Stimulated activated naive CD4-positive, alpha-beta T cell treated with Interleukin-2 at 50 U/mL for 16 hours (primary cell): Measurements from ENCODE around the gene JMJD1C.
"Not testable (repeated sequence)": the region's sequence is repeated elsewhere in the genome, so short reads cannot be mapped to it uniquely, and the experiment has no call there.

ENCODE experiments used
- DNase-seq: peaks from one replicate; lab custom pipeline; 2025; lab: John Stamatoyannopoulos, UW

The JMJD1C gene

GRCh38 chr10:63165249-63165648 is 300.5 kb downstream of the JMJD1C start:
- DNase-seq = no peak

GRCh38 chr10:63164166-63164623 is 301.6 kb downstream of the JMJD1C start:
- no peak for DNase-seq

DNA sequence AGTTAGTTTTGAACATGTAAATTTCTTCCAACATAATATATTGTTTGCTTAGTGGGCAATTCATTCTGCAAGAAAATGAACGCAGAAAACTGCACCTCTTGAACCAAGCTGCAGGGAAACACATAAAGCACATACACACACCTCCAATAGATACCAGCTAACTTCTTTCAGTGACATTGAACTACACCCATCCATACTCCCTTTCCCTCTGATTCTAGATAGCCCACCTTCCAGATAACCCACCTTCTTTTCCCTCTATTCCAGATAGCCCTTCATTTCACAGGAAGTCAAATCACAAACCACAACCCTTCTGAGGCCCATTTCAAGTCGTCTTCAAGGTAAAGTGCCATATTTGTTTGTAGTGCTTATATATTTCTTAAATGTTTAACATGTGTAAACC is 304.2 kb downstream of the JMJD1C start:
- no peak for DNase-seq

DNA sequence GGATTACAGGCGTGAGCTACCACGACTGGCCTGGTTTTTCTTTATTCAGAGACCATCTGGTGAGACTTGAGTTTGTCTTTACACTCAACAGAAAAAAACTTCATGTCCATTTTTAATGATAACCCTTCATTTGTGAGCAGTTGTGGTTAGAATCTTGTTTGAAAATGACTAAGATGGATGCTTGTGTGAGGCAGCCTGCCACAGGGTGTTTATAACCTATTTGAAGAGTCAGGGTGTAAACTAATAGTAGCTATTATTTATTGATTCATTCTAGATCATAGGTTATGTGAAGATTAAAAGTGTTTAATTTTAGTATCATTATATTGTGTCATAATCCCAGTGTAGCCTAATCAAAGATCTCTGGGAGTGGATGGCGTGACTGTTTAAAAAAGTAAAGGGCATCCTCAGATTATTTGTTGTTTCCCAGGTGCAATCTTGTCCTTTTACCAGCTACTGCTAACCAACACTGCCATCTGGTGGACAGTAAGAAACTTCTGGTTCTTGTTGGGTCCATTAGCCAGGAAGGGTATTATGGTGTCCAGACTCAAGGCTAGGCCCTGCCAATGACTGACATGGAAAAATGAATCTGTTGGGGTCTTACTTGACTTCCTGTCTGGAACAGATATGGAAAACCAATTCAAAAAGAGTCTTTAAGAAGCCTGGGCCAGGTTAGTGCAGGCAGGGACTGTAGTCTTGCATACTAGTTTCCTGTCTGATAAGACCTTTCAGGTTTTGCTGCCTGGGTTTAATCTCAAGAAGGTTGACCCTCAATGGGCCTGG is 307.7 kb downstream of the JMJD1C start:
- no peak for DNase-seq

- DNase-seq = no peak
Measured at GRCh38 chr10:63156236-63156635, 309.5 kb downstream of the JMJD1C start.

- DNase-seq = no peak
Measured at GRCh38 chr10:63155388-63156020, 310.3 kb downstream of the JMJD1C start.

- DNase-seq = no peak
Measured at GRCh38 chr10:63154546-63155387, 311.0 kb downstream of the JMJD1C start.

- DNase-seq = not testable (repeated sequence)
Measured at GRCh38 chr10:63153868-63154545, 311.8 kb downstream of the JMJD1C start.

DNA sequence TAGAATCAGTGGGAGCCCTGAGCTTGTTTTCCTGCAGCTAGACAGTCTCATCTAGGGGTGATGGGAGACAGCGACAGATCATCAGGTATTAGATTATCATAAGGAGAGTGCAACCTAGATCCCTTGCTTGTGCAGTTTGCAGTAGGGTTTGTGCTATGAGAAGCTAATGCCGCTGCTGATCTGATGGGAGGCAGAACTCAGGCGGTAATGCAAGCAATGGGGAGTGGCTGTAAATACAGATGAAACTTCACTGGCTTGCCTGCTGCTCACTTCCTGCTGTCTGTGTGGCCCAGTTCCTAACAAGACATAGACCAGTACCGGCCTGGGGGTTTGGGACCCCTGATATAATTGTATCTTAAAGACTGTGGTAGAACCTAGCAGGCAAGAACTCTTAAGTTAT is 315.0 kb downstream of the JMJD1C start:
- no peak for DNase-seq

DNA sequence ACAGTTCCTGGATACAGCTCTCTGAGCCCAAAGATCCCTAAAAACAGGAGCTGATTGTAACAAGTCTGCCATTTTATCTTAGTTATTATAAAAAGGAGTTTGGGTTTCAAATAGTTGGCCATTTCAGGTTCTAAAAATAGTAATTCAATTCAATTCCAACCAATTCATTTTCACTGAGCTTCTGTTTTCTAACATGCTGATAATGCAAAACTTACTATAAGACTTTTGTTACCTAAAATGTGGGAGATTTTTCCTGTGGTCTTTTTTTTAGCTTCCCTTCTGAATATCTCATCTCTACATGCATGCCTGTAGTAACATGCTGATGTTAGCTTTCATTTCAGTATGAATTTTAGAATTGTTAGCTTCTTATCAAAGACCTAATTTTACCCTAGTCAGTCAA is 319.3 kb downstream of the JMJD1C start:
- DNase-seq = no peak

GRCh38 chr10:63145782-63146181 is 320.0 kb downstream of the JMJD1C start:
- no peak for DNase-seq

- DNase-seq = no peak
Measured at GRCh38 chr10:63143987-63144386, 321.8 kb downstream of the JMJD1C start.

DNA sequence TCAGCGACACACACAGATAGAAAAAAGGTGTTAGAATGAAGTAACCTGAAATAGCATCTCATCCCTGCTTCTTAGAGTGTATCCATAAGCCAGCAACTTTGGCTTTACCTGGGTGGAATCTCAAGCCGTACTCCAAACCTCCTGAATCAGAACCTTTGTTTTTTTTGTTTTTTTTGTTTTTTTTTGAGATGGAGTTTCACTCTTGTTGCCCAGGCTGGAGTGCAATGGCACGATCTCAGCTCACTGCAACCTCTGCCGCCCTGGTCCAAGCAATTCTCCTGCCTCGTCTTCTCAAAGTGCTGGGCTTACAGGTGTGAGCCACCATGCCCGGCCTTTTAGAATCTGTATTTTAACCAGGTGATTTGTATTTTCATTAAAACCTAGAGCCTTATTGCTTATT is 323.6 kb downstream of the JMJD1C start:
- no peak for DNase-seq

GRCh38 chr10:63140077-63140476 is 325.7 kb downstream of the JMJD1C start:
- no peak for DNase-seq

DNA sequence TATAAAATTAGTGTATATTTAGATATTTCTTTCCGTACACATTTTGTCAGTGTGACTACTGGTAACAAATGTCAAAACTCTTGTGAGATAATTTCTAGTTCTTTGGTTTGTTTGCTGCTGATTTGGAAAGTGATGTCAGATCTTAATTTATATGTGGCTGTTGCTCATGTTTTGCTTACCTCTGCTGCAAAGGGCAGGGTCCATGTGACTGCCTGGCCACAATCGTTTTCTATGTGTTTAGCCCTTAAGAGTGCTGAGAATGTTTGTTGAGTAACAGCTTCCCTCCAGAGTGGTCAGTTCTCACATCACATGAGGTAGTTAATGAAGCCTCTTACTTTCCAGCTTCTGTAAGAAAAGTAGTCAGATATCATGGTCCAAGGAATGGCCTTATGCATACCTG is 328.5 kb downstream of the JMJD1C start:
- no peak for DNase-seq

GRCh38 chr10:63133821-63134557 is 331.8 kb downstream of the JMJD1C start:
- DNase-seq = no peak

GRCh38 chr10:63133056-63133820 is 332.5 kb downstream of the JMJD1C start, which contains the start of gene NRBF2:
TSS of gene NRBF2 (plus strand) at chr10:63133328. CDS start at chr10:63133471, 143 bp downstream.
- DNase-seq = peak; percentile 95

GRCh38 chr10:63132651-63133055 is 333.1 kb downstream of the JMJD1C start:
- no peak for DNase-seq

DNA sequence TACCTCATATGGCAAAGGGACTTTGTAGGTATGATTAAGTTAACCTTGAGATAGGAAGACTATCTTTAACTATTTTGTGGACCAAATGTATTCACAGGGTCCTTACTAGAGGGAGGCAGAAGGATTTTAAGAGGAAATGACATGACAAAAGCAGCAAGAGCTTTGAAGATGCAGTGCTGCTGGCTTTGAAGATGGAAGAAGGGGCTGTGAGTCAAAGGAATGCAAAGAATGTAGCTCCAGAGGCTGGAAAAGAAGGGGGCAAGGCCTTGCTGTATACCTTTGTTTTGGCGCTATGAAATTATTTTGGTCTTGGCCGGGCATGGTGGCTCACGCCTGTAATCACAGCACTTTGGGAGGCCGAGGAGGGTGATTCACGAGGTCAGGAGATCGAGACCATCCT is 335.9 kb downstream of the JMJD1C start:
- DNase-seq = no peak

DNA sequence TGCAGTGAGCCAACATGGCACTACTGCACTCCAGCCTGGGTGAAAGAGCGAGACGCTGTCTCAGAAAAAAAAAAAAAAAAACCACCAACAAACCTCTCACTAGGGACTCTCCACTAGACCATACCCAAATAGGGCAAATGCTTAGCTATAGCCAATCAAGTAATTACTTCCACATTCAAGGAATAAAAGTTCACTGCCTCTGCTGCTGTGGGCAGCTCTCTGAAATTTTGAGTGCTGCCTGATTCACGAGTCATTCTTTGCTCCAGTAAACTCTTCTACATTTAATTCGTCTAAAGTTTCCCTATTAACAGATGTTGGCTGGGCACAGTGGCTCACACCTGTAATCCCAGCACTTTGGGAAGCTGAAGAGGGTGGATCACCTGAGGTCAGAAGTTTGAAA is 337.3 kb downstream of the JMJD1C start:
- DNase-seq = no peak

DNA sequence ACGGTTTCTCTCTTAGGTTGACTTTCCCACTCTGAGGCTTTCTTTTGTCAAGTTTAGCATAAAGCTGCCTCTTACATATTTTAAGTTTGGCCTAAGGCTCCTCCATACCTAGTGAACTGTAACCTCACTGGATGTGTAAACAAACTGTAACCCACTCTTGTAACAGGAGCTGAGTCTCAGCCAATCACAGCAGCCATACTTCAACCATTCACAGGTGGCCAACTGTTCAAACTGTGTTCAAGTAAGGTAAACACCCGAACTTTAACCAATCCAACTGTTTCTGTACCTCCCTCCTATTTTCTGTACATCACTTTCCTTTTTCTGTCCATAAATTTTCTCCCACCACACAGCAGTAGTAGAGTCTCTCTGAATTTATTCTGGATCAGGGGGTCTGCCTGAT is 340.3 kb downstream of the JMJD1C start:
- DNase-seq = no peak
